ENCODE data around the gene HDAC5. TPM values are rescaled to one million over a fixed set of nuclear protein-coding genes. Genes with fewer than 3 reads are reported as not detected.

Gene HDAC5
- 44.6 and 69.4 TPM in 2 replicates for total RNA-seq

DNA sequence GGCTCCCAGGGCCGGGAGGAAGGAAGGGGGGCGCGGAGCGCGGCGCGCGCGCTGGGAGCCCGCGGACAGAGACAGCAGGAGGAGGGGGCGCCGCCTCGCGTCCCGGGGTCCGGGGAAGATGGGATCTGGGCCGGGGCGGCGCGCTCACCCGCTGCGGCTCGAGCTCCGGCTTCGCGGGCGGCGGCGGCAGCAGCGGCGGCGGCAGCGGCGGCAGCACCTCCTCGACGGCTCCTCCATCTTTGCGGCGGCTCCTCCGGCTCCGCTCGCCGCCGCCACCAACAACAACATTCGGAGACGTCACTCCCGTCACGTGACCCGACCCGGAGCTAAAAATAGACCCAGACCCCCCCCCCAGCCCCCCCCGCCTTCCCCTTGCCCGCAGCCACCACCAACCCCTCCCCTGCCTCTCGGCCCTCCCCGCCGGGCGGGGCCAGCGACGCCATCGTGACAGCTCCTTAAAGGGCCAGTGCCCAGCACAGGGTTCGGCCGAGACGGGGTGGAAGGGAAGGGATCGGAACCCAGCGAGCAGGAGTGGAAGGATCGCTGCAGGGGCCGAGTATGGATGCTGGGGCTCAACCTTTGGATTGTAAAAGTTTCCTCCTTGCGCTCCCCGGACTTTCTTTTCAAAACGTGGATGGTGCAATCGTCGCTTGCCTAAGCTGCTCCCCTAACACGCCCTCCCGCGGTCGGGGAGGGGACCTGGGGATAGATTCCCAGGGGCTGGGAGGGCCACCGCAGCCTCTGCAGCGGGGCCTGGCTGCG lies at the start of gene HDAC5:
HDAC5 (minus strand) TSS at position 286 of the 762 bp plus-strand sequence. CDS start 6,126 bp downstream, outside the sequence.

DNA sequence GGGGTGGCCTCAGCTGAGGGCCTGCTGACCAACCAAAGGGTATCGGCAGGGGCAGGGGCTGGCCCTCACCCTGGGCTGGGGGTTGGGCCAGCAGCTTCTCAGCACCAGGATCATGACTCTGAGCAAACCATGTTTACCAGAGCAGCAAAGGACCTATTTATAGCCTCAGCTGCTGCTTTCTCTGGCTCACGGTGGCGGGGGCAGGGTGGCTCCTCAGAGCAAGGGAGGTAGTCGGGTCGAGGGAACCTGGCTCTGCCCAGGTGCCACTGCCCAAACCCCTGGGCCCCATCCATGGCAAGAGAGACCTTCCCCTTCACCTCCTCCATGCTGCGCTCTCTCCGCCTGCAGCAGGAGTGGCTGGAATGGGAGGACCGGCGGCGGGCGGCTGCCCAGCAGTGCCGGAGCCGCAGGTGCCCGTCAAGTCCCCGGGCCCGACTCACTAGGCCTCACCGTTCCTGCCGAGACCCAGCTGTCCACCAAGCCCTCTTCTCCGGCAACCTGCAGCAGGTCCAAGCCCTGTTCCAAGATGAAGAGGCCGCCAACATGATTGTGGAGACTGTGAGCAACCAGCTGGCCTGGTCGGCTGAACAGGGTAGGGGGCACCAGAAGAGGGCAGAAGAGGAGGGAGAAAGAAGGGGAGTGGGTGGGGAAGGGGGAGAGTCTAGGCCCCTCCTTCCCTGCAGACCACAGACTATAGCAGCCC lies 47.2 kb upstream of the HDAC5 start, which contains the start of gene ASB16:
ASB16 (plus strand) TSS at position 206 of the 703 bp plus-strand sequence; CDS start at position 292, 86 bp downstream.

DNA sequence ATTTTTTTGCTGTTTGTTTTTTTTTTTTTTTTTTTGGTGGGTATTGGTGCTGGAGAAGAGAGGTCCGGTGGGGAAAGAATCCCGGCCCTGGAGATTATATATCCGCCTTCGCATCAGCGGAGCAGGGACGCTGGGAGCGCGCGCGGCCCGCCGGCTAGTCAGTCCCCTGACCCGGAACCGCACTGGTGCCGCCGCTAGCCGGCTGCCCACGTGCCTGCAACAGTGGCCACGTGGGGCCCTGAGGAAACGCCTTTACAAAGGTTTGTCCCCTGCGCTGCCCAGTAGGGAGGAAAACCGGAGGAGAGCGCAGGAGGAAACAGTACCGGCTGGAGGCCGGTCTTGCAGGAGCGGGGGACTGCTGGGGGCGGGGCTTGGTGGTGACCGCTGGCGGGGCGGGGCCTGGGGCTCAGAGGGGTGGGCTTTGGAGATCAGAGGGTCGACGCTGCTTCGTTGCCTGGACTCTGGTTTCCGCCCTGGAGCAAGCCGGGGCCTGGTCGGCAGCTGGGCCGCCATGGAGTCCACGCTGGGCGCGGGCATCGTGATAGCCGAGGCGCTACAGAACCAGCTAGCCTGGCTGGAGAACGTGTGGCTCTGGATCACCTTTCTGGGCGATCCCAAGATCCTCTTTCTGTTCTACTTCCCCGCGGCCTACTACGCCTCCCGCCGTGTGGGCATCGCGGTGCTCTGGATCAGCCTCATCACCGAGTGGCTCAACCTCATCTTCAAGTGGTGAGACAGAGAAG lies 52.8 kb downstream of the HDAC5 start, which contains the start of gene G6PC3:
G6PC3 (plus strand) TSS at position 281 of the 743 bp plus-strand sequence; CDS start at position 512, 231 bp downstream.

DNA sequence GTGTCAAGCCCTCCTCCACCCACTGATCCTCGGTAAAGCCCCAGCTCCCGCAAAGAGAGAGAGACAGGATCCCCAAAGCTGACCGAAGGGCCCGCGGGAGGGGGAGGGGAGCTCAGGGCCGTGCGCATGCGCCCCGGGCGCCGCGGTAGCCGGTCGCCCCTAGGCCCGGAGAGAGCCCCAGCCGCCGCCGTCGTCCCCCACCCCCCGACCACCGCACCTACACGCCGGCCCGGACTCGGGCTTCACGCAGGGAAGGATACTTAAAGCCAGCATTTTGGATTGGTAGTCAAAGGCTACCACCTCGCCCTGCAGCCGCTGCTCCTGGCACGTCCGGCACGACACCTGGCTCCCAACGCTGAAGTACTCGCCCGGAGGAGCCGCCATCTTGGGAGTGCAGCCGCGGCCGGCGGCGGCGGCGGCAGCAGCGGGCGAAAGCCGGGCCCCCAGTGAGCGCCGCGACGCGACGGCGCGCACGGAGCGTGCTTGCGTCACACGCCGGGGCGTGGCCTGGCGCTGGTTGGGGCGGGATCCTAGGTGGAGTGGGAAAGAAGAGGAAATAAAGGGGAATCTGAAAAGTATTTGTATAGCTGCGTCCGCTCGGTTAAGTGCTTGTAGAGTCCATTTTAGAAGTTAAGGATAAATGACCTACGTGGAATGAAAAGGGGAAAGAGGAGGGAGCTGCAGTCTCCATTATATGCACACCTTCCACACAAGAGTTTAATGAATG lies 57.1 kb downstream of the HDAC5 start, which contains the start of gene LSM12:
LSM12 (minus strand) TSS at position 468 of the 727 bp plus-strand sequence; CDS start at position 384, 84 bp downstream.

Other genes starting within 250 kb of the HDAC5 start
- gene MPP2, start 216.1 kb downstream of the HDAC5 start, total RNA-seq: 3.6 and 5.8 TPM in 2 replicates
- gene PPY, start 181.2 kb downstream of the HDAC5 start, total RNA-seq: not detected in 2 replicates
- gene PYY, start 169.7 kb downstream of the HDAC5 start, total RNA-seq: 0.16 TPM in 1 of 2 replicates, not detected in the other
- gene NAGS, start 119.0 kb downstream of the HDAC5 start, total RNA-seq: 2.2 and 3.5 TPM in 2 replicates
- 113 and 138 TPM in 2 replicates for gene TMEM101, start 108.7 kb downstream of the HDAC5 start, total RNA-seq
- 13.7 and 17.0 TPM in 2 replicates for gene LSM12, start 57.0 kb downstream of the HDAC5 start, total RNA-seq
- 17.7 and 29.9 TPM in 2 replicates for gene G6PC3, start 52.9 kb downstream of the HDAC5 start, total RNA-seq
- gene HROB, start 18.3 kb upstream of the HDAC5 start, total RNA-seq: 0.43 and 0.63 TPM in 2 replicates
- 0.16 TPM in 1 of 2 replicates, not detected in the other for gene ASB16, start 47.1 kb upstream of the HDAC5 start, total RNA-seq
- 24.9 and 31.0 TPM in 2 replicates for gene TMUB2, start 63.3 kb upstream of the HDAC5 start, total RNA-seq
- 23.3 and 23.5 TPM in 2 replicates for gene ATXN7L3, start 76.2 kb upstream of the HDAC5 start, total RNA-seq
- gene UBTF, start 96.0 kb upstream of the HDAC5 start, total RNA-seq: 46.3 and 63.4 TPM in 2 replicates
- not detected in 2 replicates for gene SLC4A1, start 144.5 kb upstream of the HDAC5 start, total RNA-seq
- gene RUNDC3A, start 185.0 kb upstream of the HDAC5 start, total RNA-seq: 0.17 and 0.32 TPM in 2 replicates
- 47.7 and 48.9 TPM in 2 replicates for gene SLC25A39, start 201.2 kb upstream of the HDAC5 start, total RNA-seq
- gene GRN, start 221.7 kb upstream of the HDAC5 start, total RNA-seq: 282 and 385 TPM in 2 replicates
- 4.1 and 8.8 TPM in 2 replicates for gene FAM171A2, start 240.2 kb upstream of the HDAC5 start, total RNA-seq

Measured in bronchial smooth muscle cell (primary cell).